Measurements from ENCODE around the gene TAS2R9.
A peak's percentile ranks its signal among the peaks of the same experiment; 100 is the strongest.
"Not testable (repeated sequence)": the region's sequence is repeated elsewhere in the genome, so short reads cannot be mapped to it uniquely, and the experiment has no call there.

The TAS2R9 gene, protein sequence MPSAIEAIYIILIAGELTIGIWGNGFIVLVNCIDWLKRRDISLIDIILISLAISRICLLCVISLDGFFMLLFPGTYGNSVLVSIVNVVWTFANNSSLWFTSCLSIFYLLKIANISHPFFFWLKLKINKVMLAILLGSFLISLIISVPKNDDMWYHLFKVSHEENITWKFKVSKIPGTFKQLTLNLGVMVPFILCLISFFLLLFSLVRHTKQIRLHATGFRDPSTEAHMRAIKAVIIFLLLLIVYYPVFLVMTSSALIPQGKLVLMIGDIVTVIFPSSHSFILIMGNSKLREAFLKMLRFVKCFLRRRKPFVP
- total RNA-seq, result 0 reads per million in 2 donors

DNA sequence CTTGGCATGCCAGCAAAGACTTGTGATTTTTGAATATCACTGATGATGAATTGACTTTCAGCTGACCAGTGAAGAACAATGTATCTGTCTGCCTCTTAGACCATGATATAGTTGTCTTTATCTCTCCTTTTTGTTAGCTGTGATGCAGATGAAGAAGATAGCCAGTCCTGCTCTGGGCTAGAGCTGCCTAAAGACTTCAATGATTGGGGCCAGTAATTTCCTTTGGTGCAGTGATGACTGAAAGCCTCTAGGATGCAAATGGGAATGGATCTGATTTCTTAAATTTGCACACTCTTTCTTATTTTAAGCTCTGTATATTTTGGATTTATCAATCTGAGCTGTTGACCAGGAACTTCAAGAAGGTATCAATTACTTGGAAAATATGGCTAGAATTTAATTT lies at the start of gene TAS2R9:
TAS2R9 (minus strand) TSS at position 101 of the 400 bp plus-strand sequence; CDS start at position 8, 93 bp downstream.
- DNase-seq, result no peak

GRCh38 chr12:10855807-10856206 lies 45.8 kb upstream of the TAS2R9 start:
- DNase-seq, result no peak

DNA sequence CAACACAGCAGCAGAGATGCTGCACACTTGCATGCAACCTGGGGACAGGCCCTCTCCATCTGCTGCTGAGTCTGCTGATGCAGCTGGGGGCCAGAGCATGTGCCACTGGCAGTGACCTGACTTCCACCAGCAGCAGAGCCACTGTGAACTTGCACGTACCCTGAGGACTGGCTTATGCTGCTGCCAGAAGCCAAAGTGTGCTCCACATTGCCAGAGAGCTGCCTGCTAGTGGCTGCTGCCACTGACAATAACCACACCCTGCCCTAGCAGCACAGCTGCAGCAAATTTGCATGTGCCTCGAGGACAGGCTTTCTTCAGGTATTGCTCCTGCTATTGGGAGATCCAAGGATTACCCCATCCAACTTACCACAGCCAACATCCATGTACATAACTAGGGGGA lies 43.8 kb upstream of the TAS2R9 start:
- DNase-seq, result no peak

DNA sequence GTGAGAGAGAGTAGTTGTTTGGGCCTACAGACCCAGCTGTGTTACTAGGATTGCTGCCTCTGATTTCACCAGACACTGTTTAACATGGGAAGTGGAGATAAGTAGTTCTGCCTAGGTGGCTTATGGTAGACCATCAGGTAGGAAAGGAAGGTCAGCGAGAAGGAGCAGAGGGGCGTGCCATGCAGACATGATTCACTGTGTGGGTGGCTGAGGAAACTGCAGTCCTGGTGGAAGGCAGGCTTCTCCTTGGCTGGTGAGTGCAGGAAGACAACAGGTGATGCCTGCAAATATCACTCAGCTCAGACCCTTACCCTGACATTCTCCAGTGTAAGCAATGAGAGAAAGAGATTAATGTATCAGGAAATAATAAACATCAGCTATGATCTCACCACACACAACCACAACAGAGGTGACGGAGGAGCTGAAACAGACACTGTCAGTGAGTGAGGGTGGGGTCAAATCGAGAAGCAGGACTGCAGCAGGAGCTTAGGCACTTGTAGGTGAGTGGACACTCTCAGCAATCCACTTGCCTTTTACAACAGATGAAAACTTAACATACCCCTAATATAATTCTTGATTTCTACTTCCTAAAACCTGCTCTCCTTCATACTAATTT lies 41.4 kb upstream of the TAS2R9 start:
- DNase-seq, result peak in 1 of 5 experiments; percentile 17

GRCh38 chr12:10849425-10849878 lies 39.5 kb upstream of the TAS2R9 start, which contains the start of gene PRR4:
Gene PRR4, minus strand, starts transcription at chr12:10849475. Its CDS starts 38 bp downstream, at chr12:10849437.
- peak in 2 of 5 experiments; percentile 15 to 88 for DNase-seq

DNA sequence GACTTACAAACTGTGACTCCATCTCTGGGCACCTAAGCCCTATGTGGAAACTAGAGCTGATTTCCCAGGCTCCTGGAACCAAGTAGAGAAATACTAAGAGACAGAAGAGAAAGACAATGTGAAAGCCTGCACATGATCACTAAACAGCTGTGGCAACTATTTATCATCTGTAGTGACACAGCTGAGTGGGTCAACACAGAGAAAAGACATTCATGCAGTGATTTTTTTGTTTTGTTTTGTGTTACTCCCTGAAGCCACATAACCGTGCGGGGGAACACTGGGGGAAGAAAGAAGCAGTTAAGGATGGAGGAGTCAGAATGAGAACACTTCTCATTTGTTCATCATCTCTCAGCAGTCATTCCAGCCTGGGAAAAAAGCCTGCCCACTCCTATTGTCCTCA lies 37.8 kb upstream of the TAS2R9 start:
- no peak for DNase-seq

- DNase-seq, result no peak
Measured at GRCh38 chr12:10842862-10843261, 32.9 kb upstream of the TAS2R9 start.

GRCh38 chr12:10838461-10838860 lies 28.5 kb upstream of the TAS2R9 start:
- DNase-seq, result no peak

DNA sequence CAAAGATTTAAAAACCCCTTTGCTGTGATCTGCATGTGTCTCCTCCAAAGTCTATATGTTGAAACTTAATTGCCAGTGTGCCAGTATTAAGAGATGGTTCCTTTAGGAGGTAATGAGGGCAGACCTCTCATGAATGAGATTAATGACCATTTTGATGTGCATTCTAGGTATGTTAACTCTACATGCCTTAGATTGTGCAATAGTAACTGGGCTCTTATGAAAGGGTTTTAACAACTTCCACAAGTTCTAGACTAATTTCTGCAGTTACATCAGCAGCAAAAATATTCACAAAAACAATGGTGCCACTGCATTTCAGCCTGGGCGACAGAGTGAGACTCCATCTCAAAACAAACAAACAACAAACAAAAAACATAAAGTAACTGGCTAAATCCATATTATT lies 20.0 kb upstream of the TAS2R9 start:
- DNase-seq, result no peak

DNA sequence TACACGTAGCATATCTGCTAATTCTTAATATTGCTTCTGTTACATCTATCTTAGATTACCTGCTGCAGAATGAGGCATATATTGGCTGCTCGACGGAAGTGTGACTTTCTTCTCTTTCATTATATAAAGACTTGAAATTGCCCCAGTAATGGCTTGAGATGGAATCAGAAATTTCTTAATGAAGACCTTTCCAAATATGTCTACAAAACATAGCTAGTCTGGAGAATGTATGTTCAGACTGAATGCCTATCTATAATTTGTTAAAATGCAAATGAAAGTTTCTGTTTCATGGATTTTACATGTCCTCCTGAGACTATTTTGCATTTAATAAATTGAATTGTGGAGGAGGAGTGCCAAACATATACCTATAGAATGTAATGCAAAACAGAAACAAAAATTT lies 16.3 kb upstream of the TAS2R9 start, which contains the start of gene TAS2R10:
TAS2R10 (minus strand) TSS at position 101 of the 400 bp plus-strand sequence; CDS start at position 12, 89 bp downstream.
- no peak for DNase-seq

DNA sequence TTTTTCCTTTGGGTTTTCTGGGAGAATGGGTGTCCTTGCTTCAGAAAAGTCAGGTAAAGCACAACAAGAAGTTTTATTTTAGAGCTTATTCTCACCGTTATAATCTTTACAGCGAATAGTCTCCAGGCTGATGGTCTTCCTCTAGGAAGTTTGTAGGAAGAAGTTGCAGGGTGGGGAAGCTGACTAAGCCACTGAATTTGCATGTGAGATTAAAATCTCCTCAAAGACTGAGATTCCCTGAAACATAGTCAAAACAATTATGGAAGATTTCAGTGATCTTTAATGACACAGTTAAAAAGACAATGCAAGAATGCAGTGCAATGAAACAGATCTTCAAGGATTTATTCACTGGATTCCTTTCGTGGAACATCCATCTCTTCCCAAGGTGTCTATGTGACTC lies 15.0 kb upstream of the TAS2R9 start:
- DNase-seq, result no peak

- DNase-seq, result no peak
Measured at GRCh38 chr12:10811883-10812536, 2.0 kb upstream of the TAS2R9 start.

- no peak for DNase-seq
Measured at GRCh38 chr12:10807186-10807585, 2.8 kb downstream of the TAS2R9 start, which contains the start of gene TAS2R8. Gene TAS2R8, minus strand, starts transcription at chr12:10807286. Its CDS starts 306 bp downstream, at chr12:10806980.

DNA sequence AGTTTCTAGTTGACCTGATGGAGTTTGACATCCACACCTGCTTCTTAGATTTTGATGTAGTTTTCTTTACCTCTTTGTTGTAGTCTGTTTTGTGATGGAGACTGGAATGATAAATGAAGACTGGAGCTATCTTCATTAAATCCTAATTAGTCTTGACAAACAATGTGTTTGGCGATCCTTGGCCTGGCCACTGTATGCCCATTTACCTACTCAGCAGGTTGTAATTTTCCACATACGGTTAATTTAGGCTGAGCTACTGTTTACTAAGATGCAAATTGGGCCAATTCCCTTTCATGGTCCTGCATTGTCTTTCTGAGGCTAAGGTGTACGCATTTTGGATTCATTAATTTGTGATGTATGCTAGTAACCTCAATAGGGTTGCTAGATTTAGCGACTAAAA lies 7.4 kb downstream of the TAS2R9 start, which contains the start of gene TAS2R7:
TAS2R7 (minus strand) TSS at position 41 of the 400 bp plus-strand sequence. CDS start 57 bp downstream, outside the sequence.
- no peak for DNase-seq

- DNase-seq, result no peak
Measured at GRCh38 chr12:10801741-10802140, 8.2 kb downstream of the TAS2R9 start.

DNA sequence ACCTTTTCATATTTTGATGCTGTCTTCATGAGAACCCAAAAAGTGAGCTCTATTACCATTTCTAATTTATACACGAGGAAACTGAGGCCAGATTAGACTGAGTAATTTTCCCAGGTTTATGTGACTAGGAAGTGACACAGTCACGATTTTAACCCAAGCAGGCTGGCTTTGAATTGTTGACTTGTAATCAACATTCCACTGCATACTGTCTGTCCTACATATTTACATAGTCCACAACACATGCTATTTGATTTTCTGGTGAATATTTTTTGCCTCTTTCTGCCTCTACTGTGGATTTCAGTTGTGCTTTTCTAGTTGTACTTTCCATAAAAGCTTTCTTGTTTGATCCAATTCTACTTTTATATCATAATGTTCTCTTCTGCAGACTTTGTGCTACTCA lies 15.7 kb downstream of the TAS2R9 start:
- DNase-seq, result no peak

GRCh38 chr12:10791769-10792168 lies 18.2 kb downstream of the TAS2R9 start:
- DNase-seq, result not testable (repeated sequence)

DNA sequence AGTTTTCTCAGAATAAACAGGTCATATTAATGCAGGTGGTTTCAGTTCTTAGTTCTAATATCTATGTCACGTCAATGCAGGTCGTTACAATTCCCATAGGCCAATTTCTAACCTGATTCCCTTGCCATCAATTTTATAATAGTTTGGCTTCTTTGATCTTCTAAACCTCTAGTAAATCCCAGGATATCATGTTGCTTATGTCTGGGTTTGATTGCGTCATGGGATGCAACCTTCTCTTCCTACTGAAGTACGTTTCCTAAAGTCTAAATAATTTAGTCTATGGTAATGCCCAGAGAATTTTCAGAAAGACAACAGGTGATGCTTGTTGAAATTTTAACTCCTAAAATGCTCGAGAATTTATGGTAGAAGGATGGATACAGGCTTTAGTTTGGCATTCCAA lies 26.7 kb downstream of the TAS2R9 start:
- no peak for DNase-seq

DNA sequence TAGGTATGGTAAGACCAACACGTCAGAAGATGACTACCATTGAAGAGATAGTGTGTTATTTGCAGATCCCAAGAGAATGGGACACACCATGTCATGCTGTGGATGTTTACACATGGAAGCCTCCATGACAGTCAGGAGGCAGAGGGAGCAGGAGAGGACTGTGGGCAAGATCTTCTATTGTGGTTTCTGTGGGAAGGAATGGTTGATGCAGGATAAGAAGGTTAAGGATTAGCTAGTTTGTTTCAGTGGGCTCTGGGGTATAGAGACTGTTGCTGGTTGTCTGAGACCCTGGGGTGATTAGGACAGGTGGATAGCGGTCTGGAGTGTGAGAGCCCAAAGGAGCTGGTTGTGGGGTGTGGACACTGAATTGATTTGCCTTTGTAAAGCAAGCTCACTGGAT lies 30.9 kb downstream of the TAS2R9 start:
- DNase-seq, result no peak

DNA sequence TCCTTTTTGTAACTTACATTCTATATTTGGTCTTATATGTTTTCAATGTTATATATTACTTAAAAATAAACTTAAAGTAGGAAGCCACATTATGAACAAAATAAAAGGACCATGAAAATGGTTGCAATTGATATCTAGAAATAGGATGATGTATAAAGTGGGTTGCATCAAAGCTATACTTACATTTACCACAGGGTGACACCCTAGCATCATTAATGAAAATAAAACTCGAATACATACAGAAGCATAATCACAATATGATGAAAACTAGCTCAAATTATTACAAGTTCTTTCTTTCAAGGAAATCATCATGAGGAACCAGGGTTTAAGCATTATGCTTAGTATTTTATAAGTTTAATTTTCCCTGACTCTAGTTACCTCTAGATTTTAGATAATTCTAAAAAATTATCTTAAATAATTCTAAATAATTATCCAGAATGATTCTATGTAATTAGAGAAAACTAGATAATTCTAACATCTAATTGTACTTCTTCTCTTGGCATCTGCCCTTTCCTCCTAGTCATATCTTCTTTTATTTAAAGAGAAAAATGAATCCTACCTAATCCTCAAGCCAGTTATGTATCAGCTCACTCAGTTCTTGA lies 38.7 kb downstream of the TAS2R9 start:
- peak in 2 of 5 experiments; percentile 15 to 38 for DNase-seq

DNA sequence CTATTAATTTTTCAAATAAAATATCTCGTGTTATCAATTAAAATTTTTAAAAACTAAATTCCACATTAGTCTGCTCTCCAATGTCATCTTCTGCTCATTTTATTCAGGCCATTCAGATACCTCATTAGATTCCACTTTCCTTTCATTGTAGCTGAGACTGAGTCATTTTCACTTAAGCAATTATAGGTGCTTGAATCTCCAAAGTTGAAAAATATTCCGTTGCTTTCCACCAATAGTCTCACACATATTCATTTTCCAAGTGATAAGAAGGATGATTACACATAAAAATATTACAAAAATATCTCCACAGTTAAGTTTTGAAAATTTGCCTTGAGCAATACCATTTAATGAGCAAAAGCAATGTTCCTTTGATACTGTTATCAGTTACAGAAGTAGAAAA lies 50.3 kb downstream of the TAS2R9 start:
- no peak for DNase-seq

Measured in T-helper 2 cell (primary cell).